Measurements from ENCODE around the gene PCDHGA6. TPM values are rescaled to one million over a fixed set of nuclear protein-coding genes. Genes with fewer than 3 reads are reported as not detected.
A peak's percentile ranks its signal among the peaks of the same experiment; 100 is the strongest.

PCDHGA6 gene
- total RNA-seq, 2 experiments from 2014 or later, result 0.11 TPM; not detected in 1

- H3K4me1 ChIP-seq (ENCODE audit: insufficient read depth, low read length), result peaks cover 3% of the 10 kb centered on the region
- H3K9me3 ChIP-seq (ENCODE audit: control insufficient read depth in 1 of 2, insufficient read depth in 1 of 2, low read length in 2 of 2), result peaks cover 32 to 54% of the 10 kb centered on the region in 2 experiments
- H3K36me3 Mint-ChIP-seq (ENCODE audit: low read depth), result peaks cover 36% of the 10 kb centered on the region
- DNase-seq (no peak), ATAC-seq (ENCODE audit: poor library complexity) (no peak)
- H3K27ac ChIP-seq (ENCODE audit: low read depth in 1 of 2, low read length in 2 of 2), result no peak within 1 kb of the TSS
- intact Hi-C loops (cut with DNase I, micrococcal nuclease), result loop anchor here in 1 of 2 experiments (5.0 kb wide), 1 partner anchor 35 kb away; the partner anchor contains the start of gene PCDHGB7
- no peaks in the 10 kb centered on the region for H3K4me1 Mint-ChIP-seq (ENCODE audit: low read depth)
- H3K4me3 Mint-ChIP-seq, result peak within 1 kb of the TSS; percentile 36
- peaks cover 93% of the 10 kb centered on the region for H3K27me3 Mint-ChIP-seq
- peak within 1 kb of the TSS; percentile 3 for H3K4me3 ChIP-seq (ENCODE audit: low read length)
- H3K9me3 Mint-ChIP-seq, result peaks cover 24% of the 10 kb centered on the region
- no peak within 1 kb of the TSS for H3K27ac Mint-ChIP-seq
- peaks cover 52 to 68% of the 10 kb centered on the region in 2 experiments for H3K27me3 ChIP-seq (ENCODE audit: control insufficient read depth in 1 of 2, insufficient read depth in 2 of 2, low read length in 2 of 2)
- H3K36me3 ChIP-seq (ENCODE audit: insufficient read depth, low read length), result no peaks in the 10 kb centered on the region
- ChIA-PET CTCF (no interaction called here), POLR2A (no interaction called here)
- TF ChIP-seq CTCF (IDR thresholded peaks at IDR 0.05), result no peak
Measured at GRCh38 chr5:141382469-141383294, 9.0 kb downstream of the PCDHGA6 start, which contains the start of gene PCDHGA7. Gene PCDHGA7 (plus strand): TSS chr5:141382742. CDS start chr5:141382900, 158 bp downstream.

DNA sequence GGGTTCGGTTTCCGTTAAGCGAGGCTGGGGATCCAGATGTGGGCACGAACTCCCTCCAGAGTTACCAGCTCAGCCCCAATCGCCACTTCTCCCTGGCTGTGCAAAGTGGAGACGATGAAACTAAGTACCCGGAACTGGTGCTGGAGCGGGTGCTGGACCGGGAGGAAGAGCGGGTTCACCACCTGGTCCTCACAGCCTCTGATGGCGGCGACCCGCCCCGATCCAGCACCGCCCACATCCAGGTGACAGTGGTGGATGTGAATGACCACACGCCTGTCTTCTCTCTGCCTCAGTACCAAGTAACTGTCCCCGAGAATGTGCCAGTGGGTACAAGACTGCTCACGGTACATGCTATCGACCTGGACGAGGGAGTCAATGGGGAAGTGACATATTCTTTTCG, 9.7 kb downstream of the PCDHGA6 start:
- TF ChIP-seq CTCF (IDR thresholded peaks at IDR 0.05), result no peak
- ChIA-PET POLR2A (no interaction called here), CTCF (no interaction called here)
- peaks cover 90% of the 10 kb centered on the region for H3K27me3 Mint-ChIP-seq
- DNase-seq, result no peak
- H3K27me3 ChIP-seq (ENCODE audit: control insufficient read depth in 1 of 2, insufficient read depth in 2 of 2, low read length in 2 of 2), result peaks cover 56 to 71% of the 10 kb centered on the region in 2 experiments
- no peaks in the 10 kb centered on the region for H3K36me3 ChIP-seq (ENCODE audit: insufficient read depth, low read length)
- no peak overlapping the region for H3K27ac Mint-ChIP-seq
- peaks cover 3% of the 10 kb centered on the region for H3K4me1 ChIP-seq (ENCODE audit: insufficient read depth, low read length)
- no peak overlapping the region for H3K4me3 ChIP-seq (ENCODE audit: low read length)
- peaks cover 25% of the 10 kb centered on the region for H3K9me3 Mint-ChIP-seq
- intact Hi-C loops (cut with DNase I, micrococcal nuclease), result loop anchor here in 1 of 2 experiments (5.0 kb wide), 1 partner anchor 34 kb away; the partner anchor contains the start of gene PCDHGB7
- H3K4me3 Mint-ChIP-seq, result no peak overlapping the region
- H3K27ac ChIP-seq (ENCODE audit: low read depth in 1 of 2, low read length in 2 of 2), result no peak overlapping the region
- H3K4me1 Mint-ChIP-seq (ENCODE audit: low read depth), result no peaks in the 10 kb centered on the region
- peaks cover 36% of the 10 kb centered on the region for H3K36me3 Mint-ChIP-seq (ENCODE audit: low read depth)
- ATAC-seq (ENCODE audit: poor library complexity), result no peak
- H3K9me3 ChIP-seq (ENCODE audit: control insufficient read depth in 1 of 2, insufficient read depth in 1 of 2, low read length in 2 of 2), result peaks cover 37 to 55% of the 10 kb centered on the region in 2 experiments

GRCh38 chr5:141384471-141385267, 11.0 kb downstream of the PCDHGA6 start:
- no peak overlapping the region for H3K4me3 ChIP-seq (ENCODE audit: low read length)

More at GRCh38 chr5:141384471-141385267, 11.0 kb downstream of the PCDHGA6 start:
- Histone ChIP-seq H3K4me1 (ENCODE audit: insufficient read depth, low read length) (peaks cover 3% of the 10 kb centered on the region), H3K9me3 (ENCODE audit: control insufficient read depth in 1 of 2, insufficient read depth in 1 of 2, low read length in 2 of 2) (peaks cover 48 to 64% of the 10 kb centered on the region in 2 experiments), H3K27ac (ENCODE audit: low read depth in 1 of 2, low read length in 2 of 2) (no peak overlapping the region), H3K27me3 (ENCODE audit: control insufficient read depth in 1 of 2, insufficient read depth in 2 of 2, low read length in 2 of 2) (peaks cover 66 to 83% of the 10 kb centered on the region in 2 experiments), H3K36me3 (ENCODE audit: insufficient read depth, low read length) (no peaks in the 10 kb centered on the region)
- Mint-ChIP-seq H3K36me3 (ENCODE audit: low read depth) (peaks cover 28% of the 10 kb centered on the region), H3K4me3 (no peak overlapping the region), H3K9me3 (peaks cover 28% of the 10 kb centered on the region), H3K4me1 (ENCODE audit: low read depth) (no peaks in the 10 kb centered on the region), H3K27ac (no peak overlapping the region), H3K27me3 (peaks cover 86% of the 10 kb centered on the region)
- DNase-seq (no peak), ATAC-seq (ENCODE audit: poor library complexity) (no peak)
- intact Hi-C loops (cut with DNase I, micrococcal nuclease), result loop anchor here in 1 of 2 experiments (5.0 kb wide), 1 partner anchor 33 kb away; the partner anchor contains the start of gene PCDHGB7
- TF ChIP-seq CTCF (IDR thresholded peaks at IDR 0.05), result no peak
- CTCF ChIA-PET, result interaction anchor here (1.2 kb wide), 1 partner anchor 140 kb away, joined by 3 read pairs; no protein-coding TSS in a partner anchor
- POLR2A ChIA-PET, result no interaction called here
